ENCODE results near the gene MAK. TPM values are rescaled to one million over a fixed set of nuclear protein-coding genes. Genes with fewer than 3 reads are reported as not detected.

MAK gene
- total RNA-seq, 4 donors from 2014 or later, result 0.59 to 0.90 TPM; not detected in 2

GRCh38 chr6:10791673-10792072 lies 46.7 kb downstream of the MAK start:
- no peak for DNase-seq (ENCODE audit: low spot score in 2 of 2)
- H3K27me3 ChIP-seq, result no peaks in the 10 kb centered on the region
- H3K4me3 ChIP-seq, result no peak overlapping the region
- WGBS, 2 donors, result 92 to 96% methylated on average over 5 of the region's 5 CpGs
- TF ChIP-seq CTCF (IDR thresholded peaks at IDR 0.05) (no peak), POLR2A (IDR thresholded peaks at IDR 0.05) (no peak), EP300 (IDR thresholded peaks at IDR 0.05) (no peak)
- H3K36me3 ChIP-seq, result peaks cover 0 to 31% (median 0%) of the 10 kb centered on the region in 3 donors
- no peak overlapping the region for H3K27ac ChIP-seq
- H3K4me1 ChIP-seq, result no peaks in the 10 kb centered on the region
- no peaks in the 10 kb centered on the region for H3K9me3 ChIP-seq

GRCh38 chr6:10779076-10779475 lies 59.3 kb downstream of the MAK start:
- H3K27me3 ChIP-seq, result no peaks in the 10 kb centered on the region
- no peak overlapping the region for H3K27ac ChIP-seq
- no peaks in the 10 kb centered on the region for H3K9me3 ChIP-seq
- no peak for DNase-seq (ENCODE audit: low spot score in 2 of 2)
- H3K4me1 ChIP-seq, result no peaks in the 10 kb centered on the region
- H3K4me3 ChIP-seq, result no peak overlapping the region
- 91% methylated on average over 8 of the region's 8 CpGs for WGBS, 2 donors
- H3K36me3 ChIP-seq, result peaks cover 0 to 69% (median 0%) of the 10 kb centered on the region in 3 donors
- no peak for TF ChIP-seq POLR2A (IDR thresholded peaks at IDR 0.05)
- no peak for TF ChIP-seq EP300 (IDR thresholded peaks at IDR 0.05)
- TF ChIP-seq CTCF (IDR thresholded peaks at IDR 0.05), result no peak

GRCh38 chr6:10778230-10778629 lies 60.1 kb downstream of the MAK start:
- no peaks in the 10 kb centered on the region for H3K4me1 ChIP-seq
- no peaks in the 10 kb centered on the region for H3K9me3 ChIP-seq
- no peak overlapping the region for H3K27ac ChIP-seq
- H3K36me3 ChIP-seq, result peaks cover 0 to 62% (median 0%) of the 10 kb centered on the region in 3 donors
- TF ChIP-seq CTCF (IDR thresholded peaks at IDR 0.05) (no peak), POLR2A (IDR thresholded peaks at IDR 0.05) (no peak), EP300 (IDR thresholded peaks at IDR 0.05) (no peak)
- H3K4me3 ChIP-seq, result no peak overlapping the region
- no peaks in the 10 kb centered on the region for H3K27me3 ChIP-seq
- WGBS, 2 donors, result 96 to 100% methylated on average over 3 of the region's 3 CpGs
- no peak for DNase-seq (ENCODE audit: low spot score in 2 of 2)

GRCh38 chr6:10771371-10771894 lies 66.9 kb downstream of the MAK start:
- no peaks in the 10 kb centered on the region for H3K4me1 ChIP-seq
- peaks cover 0 to 58% (median 4%) of the 10 kb centered on the region in 3 donors for H3K36me3 ChIP-seq
- no peaks in the 10 kb centered on the region for H3K9me3 ChIP-seq

GRCh38 chr6:10769419-10769818 lies 68.9 kb downstream of the MAK start:
- no peaks in the 10 kb centered on the region for H3K9me3 ChIP-seq
- WGBS, 2 donors, result 86 to 100% methylated on average over 3 of the region's 3 CpGs
- H3K36me3 ChIP-seq, result peaks cover 0 to 39% (median 4%) of the 10 kb centered on the region in 3 donors
- no peak for DNase-seq (ENCODE audit: low spot score in 2 of 2)
- no peaks in the 10 kb centered on the region for H3K4me1 ChIP-seq
- TF ChIP-seq CTCF (IDR thresholded peaks at IDR 0.05) (no peak), POLR2A (IDR thresholded peaks at IDR 0.05) (no peak), EP300 (IDR thresholded peaks at IDR 0.05) (no peak)
- no peak overlapping the region for H3K4me3 ChIP-seq
- H3K27ac ChIP-seq, result no peak overlapping the region
- H3K27me3 ChIP-seq, result no peaks in the 10 kb centered on the region

More at GRCh38 chr6:10771371-10771894, 66.9 kb downstream of the MAK start:
- H3K4me3 ChIP-seq, result no peak overlapping the region
- TF ChIP-seq EP300 (IDR thresholded peaks at IDR 0.05) (no peak), CTCF (IDR thresholded peaks at IDR 0.05) (no peak), POLR2A (IDR thresholded peaks at IDR 0.05) (no peak)
- no peak for DNase-seq (ENCODE audit: low spot score in 2 of 2)
- WGBS, 2 donors, result 74 to 79% methylated on average over 12 of the region's 12 CpGs
- no peak overlapping the region for H3K27ac ChIP-seq
- H3K27me3 ChIP-seq, result no peaks in the 10 kb centered on the region

Data from tibial nerve (tissue), 4 donors.